Measurements from ENCODE around the gene AMZ1. TPM values are rescaled to one million over a fixed set of nuclear protein-coding genes. Genes with fewer than 3 reads are reported as not detected.

Gene AMZ1
- total RNA-seq, 6 experiments from 2014 or later = 6.2 to 11.3 (median 7.8) TPM

- H3K36me3 Mint-ChIP-seq (ENCODE audit: low read depth) = peaks cover 14% of the 10 kb centered on the region
- DNase-seq = no peak
- H3K9me3 Mint-ChIP-seq = no peaks in the 10 kb centered on the region
- H3K27ac Mint-ChIP-seq = 0 out of 2 replicates have a peak overlapping the region, but pooled peaks have one; percentile 1
- no peak overlapping the region for H3K4me3 Mint-ChIP-seq
- H3K4me1 Mint-ChIP-seq (ENCODE audit: low read depth) = peaks cover 5% of the 10 kb centered on the region; the same call in 1 of the 2 replicates
- TF ChIP-seq CTCF (IDR thresholded peaks at IDR 0.05) = no peak
- H3K27me3 Mint-ChIP-seq (ENCODE audit: insufficient read depth) = no peaks in the 10 kb centered on the region; the same call in 1 of the 2 replicates
These were observed 19.5 kb downstream of the AMZ1 start for GRCh38 chr7:2707481-2707880.

GRCh38 chr7:2708041-2708440, 20.0 kb downstream of the AMZ1 start:
- no peaks in the 10 kb centered on the region; the same call in 1 of the 2 replicates for H3K27me3 Mint-ChIP-seq (ENCODE audit: insufficient read depth)
- no peaks in the 10 kb centered on the region for H3K9me3 Mint-ChIP-seq
- H3K4me1 Mint-ChIP-seq (ENCODE audit: low read depth) = peaks cover 5% of the 10 kb centered on the region; the same call in 1 of the 2 replicates
- no peak overlapping the region for H3K4me3 Mint-ChIP-seq
- TF ChIP-seq CTCF (IDR thresholded peaks at IDR 0.05) = no peak
- H3K27ac Mint-ChIP-seq = no peak overlapping the region
- H3K36me3 Mint-ChIP-seq (ENCODE audit: low read depth) = peaks cover 14% of the 10 kb centered on the region
- DNase-seq = no peak

GRCh38 chr7:2708547-2709310, 20.7 kb downstream of the AMZ1 start:
- TF ChIP-seq CTCF (IDR thresholded peaks at IDR 0.05) = no peak
- peaks cover 5% of the 10 kb centered on the region; the same call in 1 of the 2 replicates for H3K4me1 Mint-ChIP-seq (ENCODE audit: low read depth)

GRCh38 chr7:2709553-2710285, 21.7 kb downstream of the AMZ1 start:
- no peak for DNase-seq
- Mint-ChIP-seq H3K27ac (no peak overlapping the region), H3K9me3 (no peaks in the 10 kb centered on the region), H3K4me3 (no peak overlapping the region), H3K4me1 (ENCODE audit: low read depth) (peaks cover 5% of the 10 kb centered on the region), H3K36me3 (ENCODE audit: low read depth) (peaks cover 26% of the 10 kb centered on the region), H3K27me3 (ENCODE audit: insufficient read depth) (peaks cover 2% of the 10 kb centered on the region)
- peak; percentile 85 for TF ChIP-seq CTCF (IDR thresholded peaks at IDR 0.05)

More at GRCh38 chr7:2708547-2709310, 20.7 kb downstream of the AMZ1 start:
- H3K4me3 Mint-ChIP-seq = no peak overlapping the region
- no peak overlapping the region for H3K27ac Mint-ChIP-seq
- H3K9me3 Mint-ChIP-seq = no peaks in the 10 kb centered on the region
- H3K36me3 Mint-ChIP-seq (ENCODE audit: low read depth) = peaks cover 17% of the 10 kb centered on the region
- no peak for DNase-seq
- no peaks in the 10 kb centered on the region; the same call in 1 of the 2 replicates for H3K27me3 Mint-ChIP-seq (ENCODE audit: insufficient read depth)

GRCh38 chr7:2710286-2710655, 22.3 kb downstream of the AMZ1 start:
- Mint-ChIP-seq H3K4me3 (no peak overlapping the region), H3K9me3 (no peaks in the 10 kb centered on the region), H3K36me3 (ENCODE audit: low read depth) (peaks cover 26% of the 10 kb centered on the region), H3K4me1 (ENCODE audit: low read depth) (peaks cover 11% of the 10 kb centered on the region), H3K27me3 (ENCODE audit: insufficient read depth) (peaks cover 2% of the 10 kb centered on the region), H3K27ac (no peak overlapping the region)
- TF ChIP-seq CTCF (IDR thresholded peaks at IDR 0.05) = no peak
- no peak for DNase-seq
